ENCODE results near the gene BRWD1.

DNA sequence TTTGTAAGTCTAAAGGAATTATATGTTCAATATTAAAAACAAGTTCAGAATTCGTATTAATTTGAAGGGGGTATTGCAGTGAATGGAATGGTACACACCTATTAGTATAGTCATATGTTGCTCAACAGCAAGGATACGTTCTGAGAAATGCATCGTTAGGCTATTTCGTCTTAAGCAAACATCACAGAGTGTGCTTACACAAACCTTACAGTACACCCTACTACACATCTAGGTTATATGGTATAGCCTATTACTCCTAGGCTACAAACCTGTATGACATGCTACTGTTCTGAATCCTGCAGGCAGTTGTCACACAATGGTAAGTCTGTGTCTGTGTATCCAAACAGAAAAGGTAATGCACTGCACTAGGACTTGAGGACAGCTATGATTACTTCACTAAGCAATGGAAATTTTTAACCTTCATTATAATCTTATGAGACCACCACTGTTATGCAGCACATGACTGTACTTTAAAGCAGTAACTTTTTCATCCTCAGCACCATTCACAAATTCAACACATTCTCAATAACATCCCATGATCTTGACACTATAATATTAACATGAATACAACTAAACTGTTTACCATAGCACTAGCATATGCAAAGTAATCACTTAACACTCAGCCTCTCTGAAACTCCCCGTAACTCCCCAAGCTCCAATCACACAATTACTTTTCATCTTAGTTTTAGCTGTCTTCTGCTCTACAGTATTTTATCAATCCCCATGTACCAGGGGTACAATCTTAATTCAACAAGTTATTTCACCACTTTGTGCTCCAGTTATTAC is 115.8 kb downstream of the BRWD1 start:
- TF ChIP-seq, protein P1, sequence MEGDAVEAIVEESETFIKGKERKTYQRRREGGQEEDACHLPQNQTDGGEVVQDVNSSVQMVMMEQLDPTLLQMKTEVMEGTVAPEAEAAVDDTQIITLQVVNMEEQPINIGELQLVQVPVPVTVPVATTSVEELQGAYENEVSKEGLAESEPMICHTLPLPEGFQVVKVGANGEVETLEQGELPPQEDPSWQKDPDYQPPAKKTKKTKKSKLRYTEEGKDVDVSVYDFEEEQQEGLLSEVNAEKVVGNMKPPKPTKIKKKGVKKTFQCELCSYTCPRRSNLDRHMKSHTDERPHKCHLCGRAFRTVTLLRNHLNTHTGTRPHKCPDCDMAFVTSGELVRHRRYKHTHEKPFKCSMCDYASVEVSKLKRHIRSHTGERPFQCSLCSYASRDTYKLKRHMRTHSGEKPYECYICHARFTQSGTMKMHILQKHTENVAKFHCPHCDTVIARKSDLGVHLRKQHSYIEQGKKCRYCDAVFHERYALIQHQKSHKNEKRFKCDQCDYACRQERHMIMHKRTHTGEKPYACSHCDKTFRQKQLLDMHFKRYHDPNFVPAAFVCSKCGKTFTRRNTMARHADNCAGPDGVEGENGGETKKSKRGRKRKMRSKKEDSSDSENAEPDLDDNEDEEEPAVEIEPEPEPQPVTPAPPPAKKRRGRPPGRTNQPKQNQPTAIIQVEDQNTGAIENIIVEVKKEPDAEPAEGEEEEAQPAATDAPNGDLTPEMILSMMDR (IDR thresholded peaks at IDR 0.05) = no peak
- no peak for TF ChIP-seq POLR2A (IDR thresholded peaks at IDR 0.05)
